Left ventricle myocardium inferior (tissue), 1 donor: ENCODE data around the gene NT5DC1. TPM values are rescaled to one million over a fixed set of nuclear protein-coding genes. Genes with fewer than 3 reads are reported as not detected.

Source experiments
- DNase-seq: peaks from one replicate; pipeline ENCODE4 v3.0.0-alpha.2; 2020
- H3K27ac ChIP-seq: fragments of 200-600 bp; replicated peaks from 2 replicates; pipeline ENCODE4 v1.8.0; 2021
- H3K27me3 ChIP-seq: fragments of 200-600 bp; 2 replicates; pipeline ENCODE4 v1.8.0; 2021; ENCODE audit warnings: low read depth
- H3K36me3 ChIP-seq: fragments of 200-600 bp; 2 replicates; pipeline ENCODE4 v1.8.0; 2021
- H3K4me1 ChIP-seq: fragments of 200-600 bp; 2 replicates; pipeline ENCODE4 v1.8.0; 2021
- H3K4me3 ChIP-seq: fragments of 200-600 bp; 2 replicates; pipeline ENCODE4 v1.8.0; 2021; ENCODE audit warnings: mild to moderate bottlenecking, moderate library complexity
- H3K9me3 ChIP-seq: fragments of 200-600 bp; replicated peaks from 2 replicates; pipeline ENCODE4 v1.8.0; 2021
- CTCF ChIP-seq: fragments of 200-600 bp; IDR thresholded peaks from 2 replicates; pipeline ENCODE4 v1.8.0; 2021; ENCODE audit warnings: antibody characterized with exemption, mild to moderate bottlenecking, borderline replicate concordance
- intact Hi-C: fragments of 100-400 bp; cut with micrococcal nuclease; formaldehyde crosslinking; loops from one replicate; pipeline ENCODE4 v1.11.0; 2022
- total RNA-seq: library from RNA; stranded (reverse); fragmentation: NEBNext Ultra II Directional; extraction: Animal tissue kit (Norgen Biotek cat#: 25700); gene quantifications from one replicate; pipeline ENCODE4 v1.2.1, GENCODE V29; 2021
- donor health status: DM: no; HTN: yes; CAD: no; lungs with severe emphysema.

Gene NT5DC1
- total RNA-seq, 1 donor from 2014 or later: 64.3 TPM

- no peak overlapping the region for H3K4me3 ChIP-seq
- H3K9me3 ChIP-seq: no peaks in the 10 kb centered on the region
- no peak for TF ChIP-seq CTCF
- no peak overlapping the region for H3K27ac ChIP-seq
- H3K27me3 ChIP-seq: no peaks in the 10 kb centered on the region
- no peaks in the 10 kb centered on the region for H3K4me1 ChIP-seq
- intact Hi-C loops: loop anchor here (5.0 kb wide), 1 partner anchor 245 kb away; no protein-coding TSS in a partner anchor
- no peaks in the 10 kb centered on the region for H3K36me3 ChIP-seq
- DNase-seq: no peak
These were observed 186.2 kb downstream of the NT5DC1 start for GRCh38 chr6:116286773-116287358.

GRCh38 chr6:116287689-116288282 lies 187.1 kb downstream of the NT5DC1 start:
- TF ChIP-seq CTCF: peak; percentile 95
- intact Hi-C loops: loop anchor here (5.0 kb wide), 1 partner anchor 245 kb away; no protein-coding TSS in a partner anchor
- no peaks in the 10 kb centered on the region for H3K4me1 ChIP-seq
- H3K27ac ChIP-seq: no peak overlapping the region
- no peaks in the 10 kb centered on the region for H3K27me3 ChIP-seq
- DNase-seq: no peak
- H3K4me3 ChIP-seq: no peak overlapping the region
- no peaks in the 10 kb centered on the region for H3K9me3 ChIP-seq
- no peaks in the 10 kb centered on the region for H3K36me3 ChIP-seq

GRCh38 chr6:116289876-116290275 lies 189.2 kb downstream of the NT5DC1 start:
- Histone ChIP-seq H3K36me3 (no peaks in the 10 kb centered on the region), H3K27me3 (no peaks in the 10 kb centered on the region), H3K4me3 (no peak overlapping the region), H3K9me3 (no peaks in the 10 kb centered on the region), H3K27ac (no peak overlapping the region), H3K4me1 (no peaks in the 10 kb centered on the region)
- DNase-seq: no peak
- TF ChIP-seq CTCF: no peak
- intact Hi-C loops: loop anchor here (5.0 kb wide), 1 partner anchor 242 kb away; no protein-coding TSS in a partner anchor

GRCh38 chr6:116290799-116291198 lies 190.1 kb downstream of the NT5DC1 start:
- Histone ChIP-seq H3K4me3 (no peak overlapping the region), H3K36me3 (no peaks in the 10 kb centered on the region), H3K9me3 (no peaks in the 10 kb centered on the region), H3K4me1 (no peaks in the 10 kb centered on the region), H3K27ac (no peak overlapping the region), H3K27me3 (no peaks in the 10 kb centered on the region)
- no peak for DNase-seq
- intact Hi-C loops: no loop called here
- no peak for TF ChIP-seq CTCF

GRCh38 chr6:116291701-116292396 lies 191.2 kb downstream of the NT5DC1 start:
- Histone ChIP-seq H3K9me3 (no peaks in the 10 kb centered on the region), H3K36me3 (no peaks in the 10 kb centered on the region), H3K4me1 (no peaks in the 10 kb centered on the region), H3K4me3 (no peak overlapping the region), H3K27me3 (no peaks in the 10 kb centered on the region), H3K27ac (no peak overlapping the region)
- intact Hi-C loops: no loop called here
- no peak for TF ChIP-seq CTCF
- no peak for DNase-seq
